C4-2B (cell line): Measurements from ENCODE around the gene SNAI3.

Experiments used
- H3K27ac ChIP-seq: fragments of 450-650 bp; 2 replicates; pipeline ENCODE4 v1.5.1; 2017
- CTCF ChIP-seq: fragments of 450-650 bp; conservative IDR thresholded peaks from 2 replicates; pipeline ENCODE4 v1.5.1; 2017; ENCODE audit warnings: mild to moderate bottlenecking
- ZFX ChIP-seq: fragments of 450-650 bp; IDR thresholded peaks from 2 replicates; pipeline ENCODE4 v1.6.1; 2017

The SNAI3 gene

GRCh38 chr16:88732172-88732960 lies 46.1 kb upstream of the SNAI3 start:
- H3K27ac ChIP-seq: peak overlapping the region; percentile 12
- no peak for TF ChIP-seq CTCF

DNA sequence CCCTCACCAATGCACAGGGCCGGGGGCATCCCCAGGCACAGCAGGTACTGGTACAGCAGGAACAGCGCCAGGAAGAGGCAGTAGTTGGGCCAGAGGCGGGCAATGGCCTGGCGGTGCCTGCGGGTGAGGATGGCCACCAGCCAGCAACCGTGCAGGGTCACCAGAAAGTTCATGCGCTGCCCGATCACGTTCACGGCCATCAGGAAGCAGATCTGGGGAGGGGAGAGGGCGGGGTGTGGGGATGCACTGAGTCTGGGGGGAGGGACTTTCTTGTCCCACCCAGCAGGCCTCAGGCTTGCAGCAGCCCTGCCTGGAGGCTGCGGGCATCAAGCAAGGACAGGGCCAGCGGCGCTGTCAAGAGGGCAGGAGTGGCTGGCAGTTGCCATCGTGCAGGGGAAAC lies 45.4 kb upstream of the SNAI3 start:
- peak overlapping the region; percentile 4 for H3K27ac ChIP-seq
- TF ChIP-seq CTCF (no peak), ZFX (no peak)

DNA sequence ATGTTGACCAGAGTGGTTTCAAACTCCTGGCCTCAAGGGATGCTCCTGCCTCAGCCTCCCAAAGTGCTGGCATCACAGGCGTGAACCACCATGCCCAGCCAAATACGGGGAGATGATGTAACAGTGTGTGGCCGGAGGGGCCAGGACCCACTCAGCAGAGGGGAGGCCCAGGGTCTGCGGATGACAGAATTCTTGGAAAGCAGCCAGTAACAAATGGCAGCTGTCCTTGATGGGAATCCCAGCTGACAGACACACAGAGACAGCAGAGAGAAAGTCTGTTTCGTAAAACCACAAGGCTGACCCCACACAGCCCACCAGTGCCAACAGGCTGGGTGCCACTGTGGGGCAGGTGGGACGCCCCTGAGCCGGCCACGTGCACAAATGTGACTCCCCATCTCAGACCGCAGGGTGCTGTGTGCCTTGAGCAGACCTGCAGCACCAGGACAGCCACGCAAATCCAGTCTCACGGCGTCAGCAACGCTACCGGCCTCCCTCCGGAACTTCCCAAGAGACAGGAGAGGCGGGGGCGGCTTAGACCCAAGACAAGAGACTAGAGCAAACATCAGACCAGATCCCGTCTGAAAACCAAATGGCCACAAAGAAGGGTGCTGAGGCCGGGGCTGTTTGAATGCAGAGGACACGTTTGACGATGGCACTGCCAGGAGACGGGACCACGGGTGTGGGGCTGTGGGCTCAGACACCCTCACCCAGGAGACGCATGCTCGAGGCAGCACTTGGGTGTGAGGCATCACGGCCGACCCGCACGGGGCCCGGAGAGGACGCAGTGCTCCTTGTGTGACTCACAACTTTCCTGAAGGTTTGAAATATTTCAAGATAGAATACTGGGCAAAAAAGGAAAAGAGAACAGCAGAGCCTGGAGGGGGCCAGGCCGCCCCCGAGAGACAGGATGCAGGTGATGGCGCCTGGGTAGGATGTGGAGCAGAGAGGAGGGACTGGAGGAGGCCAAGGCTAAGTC lies 44.6 kb upstream of the SNAI3 start:
- TF ChIP-seq CTCF: no peak
- TF ChIP-seq ZFX: no peak
- peak overlapping the region; percentile 4 for H3K27ac ChIP-seq

DNA sequence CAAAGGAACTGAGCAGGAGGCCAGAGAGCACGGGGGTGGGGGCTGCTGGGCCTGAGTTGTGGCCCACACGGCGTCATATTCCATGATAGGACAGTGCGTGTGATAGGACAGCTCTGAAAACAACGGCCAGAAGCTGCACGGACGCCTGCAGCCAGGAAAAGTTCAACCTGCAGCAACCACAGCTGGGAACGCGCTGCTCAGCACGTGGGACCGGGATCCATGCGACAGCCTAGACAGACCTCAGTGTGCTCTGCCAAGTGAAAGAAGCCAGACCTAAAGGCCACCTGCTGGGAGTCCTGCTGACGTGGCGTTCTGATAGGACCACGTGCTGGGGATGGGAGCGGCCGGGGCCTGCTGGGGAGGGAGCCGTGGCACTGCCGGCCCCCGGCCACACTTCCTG lies 41.6 kb upstream of the SNAI3 start:
- peak overlapping the region; percentile 76 for H3K27ac ChIP-seq
- TF ChIP-seq CTCF (no peak), ZFX (no peak)

- TF ChIP-seq CTCF (no peak), ZFX (no peak)
- peak overlapping the region; percentile 76 for H3K27ac ChIP-seq
Observed at GRCh38 chr16:88726981-88727380, 40.7 kb upstream of the SNAI3 start.

DNA sequence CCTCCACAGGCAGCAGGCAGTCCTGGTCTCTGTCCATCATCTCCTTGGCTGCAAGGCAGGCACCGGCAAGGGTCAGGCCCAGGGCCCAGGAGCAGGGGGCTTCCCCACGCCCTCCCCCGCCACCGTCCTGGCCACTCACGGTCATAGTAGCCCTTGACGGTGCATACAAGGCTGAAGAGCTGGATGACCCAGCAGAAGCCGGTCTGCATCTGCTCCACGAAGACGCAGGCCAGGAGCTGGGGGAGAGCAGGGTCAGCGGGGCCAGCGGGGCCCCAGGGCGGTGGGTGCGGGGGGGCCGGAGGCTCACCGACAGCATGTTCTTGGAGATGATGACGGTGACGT lies 40.1 kb upstream of the SNAI3 start:
- TF ChIP-seq CTCF (no peak), ZFX (no peak)

GRCh38 chr16:88725609-88726407 lies 39.5 kb upstream of the SNAI3 start:
- no peak overlapping the region for H3K27ac ChIP-seq
- TF ChIP-seq CTCF (no peak), ZFX (no peak)

More for the DNA sequence above, 40.1 kb upstream of the SNAI3 start:
- H3K27ac ChIP-seq: no peak overlapping the region
